Activated CD4-positive, alpha-beta T cell treated with anti-CD3 and anti-CD28 coated beads for 1 hour (primary cell): Measurements from ENCODE around the gene ARL17B.
A peak's percentile ranks its signal among the peaks of the same experiment; 100 is the strongest.
"Not testable (repeated sequence)": the region's sequence is repeated elsewhere in the genome, so short reads cannot be mapped to it uniquely, and the experiment has no call there.

Experiments used
- DNase-seq: peaks from one replicate; pipeline ENCODE4 v3.0.0-alpha.2; 2020

ARL17B gene

DNA sequence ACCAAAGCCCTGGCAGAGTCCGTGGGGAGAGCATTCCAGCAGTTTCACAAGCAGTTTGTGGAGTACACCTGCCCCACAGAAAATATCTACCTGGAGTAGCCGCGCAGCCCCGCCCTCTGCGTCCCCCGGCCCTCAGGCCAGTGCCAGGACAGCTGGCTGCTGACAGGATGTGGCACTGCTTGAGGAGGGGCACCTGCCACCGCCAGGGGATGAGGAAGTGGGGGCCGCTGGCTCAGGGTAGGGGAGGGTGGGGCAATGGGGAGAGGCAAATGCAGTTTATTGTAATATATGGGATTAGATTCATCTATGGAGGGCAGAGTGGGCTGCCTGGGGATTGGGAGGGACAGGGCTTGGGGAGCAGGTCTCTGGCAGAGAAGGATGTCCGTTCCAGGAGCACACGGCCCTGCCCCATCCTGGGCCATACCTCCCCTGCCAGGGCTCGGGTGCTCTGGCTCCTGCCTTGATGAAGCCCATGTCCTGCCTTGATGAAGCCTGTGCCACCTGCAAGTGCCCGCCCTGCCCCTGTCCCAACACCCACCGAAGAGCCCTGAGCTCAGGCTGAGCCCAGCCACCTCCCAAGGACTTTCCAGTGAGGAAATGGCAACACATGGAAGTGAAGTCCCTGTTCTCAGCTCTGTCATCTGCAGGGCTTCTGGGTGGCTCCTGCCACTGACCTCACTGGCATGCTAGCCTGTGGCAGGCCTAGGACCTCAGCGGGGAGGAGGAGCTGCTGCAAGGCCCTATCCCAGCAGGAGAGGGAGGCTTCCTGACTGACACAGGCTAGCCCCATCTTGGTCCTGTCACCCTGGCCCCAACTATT lies 116.4 kb downstream of the ARL17B start:
- not testable (repeated sequence) for DNase-seq

DNA sequence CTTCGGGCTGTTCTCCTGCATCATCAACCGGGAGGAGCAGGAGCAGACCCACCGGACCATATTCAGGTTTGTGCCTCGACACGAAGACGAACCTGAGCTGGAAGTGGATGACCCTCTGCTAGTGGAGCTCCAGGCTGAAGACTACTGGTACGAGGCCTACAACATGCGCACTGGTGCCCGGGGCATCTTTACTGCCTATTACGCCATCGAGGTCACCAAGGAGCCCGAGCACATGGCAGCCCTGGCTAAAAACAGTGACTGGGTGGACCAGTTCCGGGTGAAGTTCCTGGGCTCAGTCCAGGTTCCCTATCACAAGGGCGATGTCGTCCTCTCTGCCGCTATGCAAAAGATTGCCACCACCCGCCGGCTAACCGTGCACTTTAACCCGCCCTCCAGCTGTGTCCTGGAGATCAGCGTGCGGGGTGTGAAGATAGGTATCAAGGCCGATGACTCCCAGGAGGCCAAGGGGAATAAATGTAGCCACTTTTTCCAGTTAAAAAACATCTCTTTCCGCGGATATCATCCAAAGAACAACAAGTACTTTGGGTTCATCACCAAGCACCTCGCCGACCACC lies 117.1 kb downstream of the ARL17B start:
- not testable (repeated sequence) for DNase-seq

DNA sequence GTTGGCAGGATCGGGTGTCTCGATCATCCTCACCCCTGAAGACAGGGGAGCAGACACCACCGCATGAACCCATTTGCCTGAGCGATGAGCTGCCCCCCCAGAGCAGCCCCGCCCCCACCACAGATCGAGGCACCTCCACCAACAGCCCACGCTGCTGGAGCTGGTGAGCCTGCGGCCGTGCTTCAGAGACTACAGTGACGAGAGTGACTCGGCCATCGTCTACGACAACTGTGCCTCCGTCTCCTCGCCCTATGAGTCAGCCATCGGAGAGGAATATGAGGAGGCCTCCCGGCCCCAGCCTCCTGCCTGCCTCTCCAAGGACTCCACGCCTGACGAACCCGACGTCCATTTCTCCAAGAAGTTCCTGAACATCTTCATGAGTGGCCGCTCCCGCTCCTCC lies 117.6 kb downstream of the ARL17B start:
- DNase-seq = not testable (repeated sequence)

DNA sequence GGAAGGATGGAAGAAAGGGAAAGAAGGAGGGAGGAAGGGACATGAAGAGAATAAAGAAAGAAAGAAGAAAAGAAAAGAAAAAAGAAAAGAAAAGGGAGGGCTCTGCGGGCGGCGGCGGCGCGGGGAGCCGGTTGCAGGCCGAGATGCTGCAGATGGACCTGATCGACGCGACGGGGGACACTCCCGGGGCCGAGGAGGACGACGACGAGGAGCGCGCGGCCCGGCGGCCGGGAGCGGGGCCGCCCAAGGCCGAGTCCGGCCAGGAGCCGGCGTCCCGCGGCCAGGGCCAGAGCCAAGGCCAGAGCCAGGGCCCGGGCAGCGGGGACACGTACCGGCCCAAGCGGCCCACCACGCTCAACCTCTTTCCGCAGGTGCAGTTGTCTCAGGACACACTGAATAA lies 118.1 kb downstream of the ARL17B start:
- not testable (repeated sequence) for DNase-seq

DNA sequence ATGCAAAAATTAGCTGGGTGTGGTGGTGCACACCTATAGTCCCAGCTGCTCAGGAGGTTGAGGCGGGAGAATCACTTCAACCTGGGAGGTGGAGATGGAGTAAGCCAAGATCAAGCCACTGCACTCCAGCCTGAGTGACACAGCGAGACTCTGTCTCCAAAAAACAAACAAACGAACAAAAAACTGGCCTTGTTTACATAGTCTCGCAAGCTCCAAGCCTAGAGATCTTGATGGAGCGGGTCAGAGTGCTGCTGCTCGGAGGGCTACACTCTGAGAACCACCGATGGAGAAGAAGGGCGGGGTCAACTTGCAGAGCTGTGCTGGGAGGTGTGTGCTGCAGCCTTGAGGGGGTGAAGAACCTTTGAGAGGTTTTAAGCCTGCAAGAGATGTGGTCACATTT lies 130.2 kb downstream of the ARL17B start:
- not testable (repeated sequence) for DNase-seq

DNA sequence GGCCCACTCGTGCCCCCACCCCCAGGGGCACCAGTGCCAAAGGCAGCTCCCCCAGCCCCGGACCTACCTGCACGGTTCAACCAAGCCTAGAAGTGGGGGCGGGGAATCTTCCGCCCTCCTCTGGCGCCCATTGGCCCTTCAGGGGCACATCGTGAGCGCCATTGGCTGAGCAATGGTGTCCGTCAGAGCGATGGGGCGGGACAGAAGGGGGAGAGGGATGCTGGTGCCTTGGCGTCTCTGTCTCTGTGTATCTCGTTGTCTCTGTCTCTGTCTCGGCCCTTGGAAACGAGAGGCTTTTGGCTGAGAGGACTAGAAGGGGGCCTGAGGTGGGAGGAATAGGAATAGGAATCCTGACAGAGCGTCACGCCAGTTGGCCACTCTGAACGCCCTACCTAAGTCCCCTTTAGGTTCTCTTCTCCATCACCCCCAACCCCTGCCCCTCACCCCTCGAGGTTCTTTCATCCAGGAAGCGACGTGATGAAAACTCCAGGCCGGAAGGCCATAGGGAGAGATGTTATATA lies 136.2 kb downstream of the ARL17B start:
- DNase-seq = peak; percentile 91

DNA sequence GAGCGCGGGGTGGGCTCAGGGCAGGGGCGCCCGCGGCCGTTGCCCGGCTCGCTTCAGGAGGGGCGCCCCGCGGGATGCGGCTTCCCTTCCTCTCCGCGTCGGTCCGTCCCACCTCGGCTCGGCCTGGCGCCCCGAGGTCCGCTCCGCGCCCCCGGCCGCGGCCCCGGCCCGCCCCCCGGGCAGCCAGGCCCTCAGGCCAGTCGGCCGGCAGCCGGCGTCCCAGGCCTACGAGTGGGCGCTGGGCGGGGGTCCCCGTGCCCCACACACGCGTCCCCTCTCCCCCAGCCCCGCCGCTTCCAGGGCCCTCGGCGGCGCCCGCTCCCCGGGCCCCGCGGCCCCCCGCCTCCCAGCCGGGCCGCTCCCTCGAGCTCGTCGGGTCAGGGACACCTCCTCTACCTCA lies 136.7 kb downstream of the ARL17B start:
- not testable (repeated sequence) for DNase-seq
